ENCODE data around the gene SLBP. TPM values are rescaled to one million over a fixed set of nuclear protein-coding genes. Genes with fewer than 3 reads are reported as not detected.

SLBP gene
- total and polyA plus RNA-seq, 3 donors from 2014 or later: 118 to 173 (median 137) TPM

GRCh38 chr4:1669850-1670249, 42.3 kb downstream of the SLBP start:
- no peaks in the 10 kb centered on the region for H3K36me3 ChIP-seq (ENCODE audit: low read depth, missing control alignments)
- no peaks in the 10 kb centered on the region for H3K27me3 ChIP-seq
- TF ChIP-seq POLR2A (IDR thresholded peaks at IDR 0.05): no peak
- no peak for TF ChIP-seq CTCF (IDR thresholded peaks at IDR 0.05)
- DNase-seq: no peak
- 91 to 96% methylated on average over 10 to 21 of the region's 21 CpGs for WGBS, 2 donors
- no peaks in the 10 kb centered on the region for H3K9me3 ChIP-seq
- no peak overlapping the region for H3K27ac ChIP-seq
- H3K4me3 ChIP-seq: no peak overlapping the region
- intact Hi-C loops (cut with DNase I; ENCODE audit: low total_unique reads): no loop called here
- H3K4me1 ChIP-seq: peaks cover 8% of the 10 kb centered on the region

DNA sequence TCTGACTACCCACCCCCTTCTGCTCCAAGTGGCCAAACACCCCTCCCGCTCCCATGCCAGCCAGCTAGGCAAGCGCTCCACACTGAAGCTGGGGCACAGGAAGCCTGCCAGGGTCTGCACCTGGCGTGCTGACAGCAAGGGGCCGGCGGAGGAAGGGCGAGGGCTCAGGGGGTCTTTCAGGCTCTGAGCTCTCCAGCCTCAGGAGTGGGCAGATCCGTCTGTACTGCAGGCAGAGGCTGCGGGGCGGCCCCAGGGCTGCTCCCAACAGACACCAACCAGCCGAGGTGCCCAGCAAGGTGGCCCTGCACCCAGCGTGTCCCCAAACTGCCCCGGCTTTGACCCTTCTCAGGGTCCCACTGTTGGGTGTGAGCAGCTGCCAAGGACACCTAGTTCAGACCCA, 42.8 kb downstream of the SLBP start:
- Histone ChIP-seq H3K4me3 (no peak overlapping the region), H3K4me1 (peaks cover 8% of the 10 kb centered on the region), H3K9me3 (no peaks in the 10 kb centered on the region), H3K27ac (no peak overlapping the region), H3K27me3 (no peaks in the 10 kb centered on the region), H3K36me3 (ENCODE audit: low read depth, missing control alignments) (no peaks in the 10 kb centered on the region)
- intact Hi-C loops (cut with DNase I; ENCODE audit: low total_unique reads): no loop called here
- WGBS, 2 donors: 83 to 94% methylated on average over 1 to 12 of the region's 12 CpGs
- no peak for DNase-seq
- TF ChIP-seq CTCF (IDR thresholded peaks at IDR 0.05) (no peak), POLR2A (IDR thresholded peaks at IDR 0.05) (no peak)

- DNase-seq: no peak
- Histone ChIP-seq H3K4me3 (no peak overlapping the region), H3K27ac (no peak overlapping the region), H3K36me3 (ENCODE audit: low read depth, missing control alignments) (no peaks in the 10 kb centered on the region), H3K27me3 (no peaks in the 10 kb centered on the region), H3K9me3 (no peaks in the 10 kb centered on the region), H3K4me1 (peaks cover 8% of the 10 kb centered on the region)
- WGBS, 2 donors: 58 to 60% methylated on average over 1 to 8 of the region's 8 CpGs
- TF ChIP-seq POLR2A (IDR thresholded peaks at IDR 0.05): no peak
- intact Hi-C loops (cut with DNase I; ENCODE audit: low total_unique reads): no loop called here
Measured at GRCh38 chr4:1668488-1668840, 43.7 kb downstream of the SLBP start.

GRCh38 chr4:1667273-1667672, 44.8 kb downstream of the SLBP start:
- no peak overlapping the region for H3K27ac ChIP-seq
- WGBS, 2 donors: 90 to 94% methylated on average over 14 to 15 of the region's 15 CpGs
- H3K36me3 ChIP-seq (ENCODE audit: low read depth, missing control alignments): no peaks in the 10 kb centered on the region
- H3K27me3 ChIP-seq: no peaks in the 10 kb centered on the region
- no peaks in the 10 kb centered on the region for H3K9me3 ChIP-seq
- H3K4me3 ChIP-seq: no peak overlapping the region
- peaks cover 8% of the 10 kb centered on the region for H3K4me1 ChIP-seq
- DNase-seq: no peak
- TF ChIP-seq CTCF (IDR thresholded peaks at IDR 0.05): no peak
- TF ChIP-seq POLR2A (IDR thresholded peaks at IDR 0.05): no peak
- intact Hi-C loops (cut with DNase I; ENCODE audit: low total_unique reads): no loop called here

- Histone ChIP-seq H3K27ac (no peak overlapping the region), H3K4me3 (no peak overlapping the region), H3K36me3 (ENCODE audit: low read depth, missing control alignments) (no peaks in the 10 kb centered on the region), H3K4me1 (peaks cover 8% of the 10 kb centered on the region), H3K9me3 (no peaks in the 10 kb centered on the region), H3K27me3 (no peaks in the 10 kb centered on the region)
- no peak for DNase-seq
- WGBS, 2 donors: 74 to 78% methylated on average over 12 of the region's 12 CpGs
- no peak for TF ChIP-seq POLR2A (IDR thresholded peaks at IDR 0.05)
- no peak for TF ChIP-seq CTCF (IDR thresholded peaks at IDR 0.05)
- intact Hi-C loops (cut with DNase I; ENCODE audit: low total_unique reads): no loop called here
Measured at GRCh38 chr4:1666391-1666790, 45.7 kb downstream of the SLBP start.
